GM12878 (cell line): Measurements from ENCODE around the gene DMWD. TPM values are rescaled to one million over a fixed set of nuclear protein-coding genes. Genes with fewer than 3 reads are reported as not detected.

Source experiments
- ASH2L ChIP-seq: fragments of 300-600, 200-600 bp; sonication (generic); IDR thresholded peaks from 2 replicates; pipeline ENCODE4 v1.6.1; 2017; ENCODE audit warnings: low read depth, mild to moderate bottlenecking, borderline replicate concordance
- EZH2 ChIP-seq: IDR thresholded peaks from 2 replicates; pipeline ENCODE4 v1.6.1; 2012; ENCODE audit warnings: low read depth, mild to moderate bottlenecking, control low read depth, inconsistent platforms, low read length, borderline replicate concordance; ENCODE audit not compliant: control insufficient read depth
- FOXK2 ChIP-seq: fragments of 450-650 bp; IDR thresholded peaks from 2 replicates; pipeline ENCODE4 v1.6.1; 2017; ENCODE audit warnings: mild to moderate bottlenecking, moderate library complexity
- KLF5 ChIP-seq: fragments of 450-650 bp; IDR thresholded peaks from 2 replicates; pipeline ENCODE4 v1.6.1; 2014; ENCODE audit warnings: mild to moderate bottlenecking; ENCODE audit not compliant: partially characterized antibody
- NBN ChIP-seq: fragments of 450-650 bp; IDR thresholded peaks from 2 replicates; pipeline ENCODE4 v1.6.1; 2016
- NR2C2 ChIP-seq: IDR thresholded peaks from 2 replicates; pipeline ENCODE4 v1.6.1; 2011; ENCODE audit warnings: borderline replicate concordance, low read depth; ENCODE audit not compliant: control insufficient read depth, insufficient read length
- NRF1 ChIP-seq: conservative IDR thresholded peaks from 2 replicates; pipeline ENCODE4 v1.6.1; 2011; ENCODE audit warnings: mild to moderate bottlenecking, low read depth, low read length, improper control_type of control experiment
- RELA ChIP-seq: fragments of 450-650 bp; IDR thresholded peaks from 2 replicates; pipeline ENCODE4 v1.8.0; 2014; ENCODE audit warnings: borderline replicate concordance; ENCODE audit not compliant: partially characterized antibody
- RUNX3 ChIP-seq: IDR thresholded peaks from 2 replicates; pipeline ENCODE4 v1.6.1; 2012; ENCODE audit warnings: low read length, inconsistent platforms
- STAT1 ChIP-seq: fragments of 450-650 bp; conservative IDR thresholded peaks from 2 replicates; pipeline ENCODE4 v1.6.1; 2014; ENCODE audit warnings: antibody characterized with exemption, mild to moderate bottlenecking
- SUPT20H ChIP-seq: IDR thresholded peaks from 2 replicates; pipeline ENCODE4 v1.6.1; 2011; ENCODE audit warnings: low read depth, mild to moderate bottlenecking, low read length, moderate library complexity, borderline replicate concordance; ENCODE audit not compliant: control insufficient read depth
- polyA plus RNA-seq, 11 experiments: library from polyadenylated mRNA; depleted of rRNA in 4 of 11; unstranded in 6 of 11; stranded (reverse) in 5 of 11; fragments of >200 nt; fragmentation: Nextera tagmentation in 4 of 11; fragmentation: Illumina TruSeq in 1 of 11; extraction: Ambion mirVana in 4 of 11; extraction: Trizol in 1 of 11; gene quantifications; 1 replicate in 1 of 11; 2 replicates in 10 of 11; pipeline versions ENCODE4 v1.2.1 to v1.2.3, GENCODE V29; 2011 to 2016; ENCODE audit warnings: inconsistent platforms in 2 of 11, missing spikeins in 2 of 11, low read depth in 1 of 11
- total RNA-seq, 4 experiments: library from RNA; depleted of rRNA in 3 of 4; stranded (reverse); fragments of >200 nt in 3 of 4; fragmentation: Illumina TruSeq in 1 of 4; extraction: Trizol in 1 of 4; gene quantifications; 2 replicates each; pipeline versions ENCODE4 v1.2.1 to v1.2.3, GENCODE V29; 2013 to 2021
- TF ChIP-seq, protein P1 (sequence below): IDR thresholded peaks from 2 replicates; pipeline ENCODE4 v1.6.1; 2012; ENCODE audit warnings: improper control_type of control experiment, low read depth, low read length; ENCODE audit not compliant: insufficient replicate concordance
- TF ChIP-seq, protein P2 (sequence below): fragments of 450-650 bp; IDR thresholded peaks from 2 replicates; pipeline ENCODE4 v1.6.1; 2016; ENCODE audit warnings: mild to moderate bottlenecking, moderate library complexity, borderline replicate concordance
- TF ChIP-seq, protein P3 (sequence below): fragments of 150-350 bp; IDR thresholded peaks from 2 replicates; pipeline ENCODE4 v1.6.1; 2016; ENCODE audit warnings: low read depth, low read length

Gene DMWD
- total and polyA plus RNA-seq, 10 of the 15 experiments (the other 5 are each of a cell fraction or from before 2014, with no cell fraction given): 3.5 to 56.0 (median 11.6) TPM

DNA sequence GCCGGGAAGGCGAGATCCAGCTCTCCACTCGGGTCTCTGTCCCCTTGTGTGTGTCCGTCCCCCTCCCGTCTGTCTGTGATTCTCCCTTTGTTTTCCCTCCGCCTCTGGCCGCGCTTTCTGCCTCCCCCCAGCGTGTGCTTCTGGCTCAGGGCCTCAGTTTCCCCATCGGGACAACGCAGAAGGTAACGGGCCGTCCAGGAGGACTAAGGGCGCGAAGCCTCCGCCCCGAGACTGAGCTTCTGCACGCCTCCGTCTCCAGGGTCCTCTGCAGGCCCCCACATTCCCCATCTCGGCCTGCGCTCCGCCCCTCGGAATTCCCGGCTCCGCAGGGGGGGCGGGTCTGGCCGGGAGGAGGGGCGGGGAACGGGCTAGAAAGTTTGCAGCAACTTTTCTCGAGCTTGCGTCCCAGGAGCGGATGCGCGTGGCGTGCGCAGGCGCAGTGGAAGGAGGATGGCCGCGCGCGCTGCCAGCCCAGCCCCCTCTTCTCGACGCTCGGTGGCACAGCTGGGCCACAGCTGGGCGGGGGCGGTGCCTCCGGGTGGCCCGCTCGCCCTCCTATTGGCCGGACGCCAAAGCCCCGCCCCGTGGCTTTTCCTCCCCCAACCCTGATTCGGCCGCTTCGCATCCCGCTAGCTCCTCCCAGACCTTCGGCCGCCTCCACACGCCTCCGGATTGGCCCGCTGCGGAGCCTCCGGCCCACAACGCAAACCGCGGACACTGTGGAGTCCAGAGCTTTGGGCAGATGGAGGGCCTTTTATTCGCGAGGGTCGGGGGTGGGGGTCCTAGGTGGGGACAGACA, 23.5 kb downstream of the DMWD start, which contains the start of gene SIX5 (continued):
- TF ChIP-seq, protein P1, sequence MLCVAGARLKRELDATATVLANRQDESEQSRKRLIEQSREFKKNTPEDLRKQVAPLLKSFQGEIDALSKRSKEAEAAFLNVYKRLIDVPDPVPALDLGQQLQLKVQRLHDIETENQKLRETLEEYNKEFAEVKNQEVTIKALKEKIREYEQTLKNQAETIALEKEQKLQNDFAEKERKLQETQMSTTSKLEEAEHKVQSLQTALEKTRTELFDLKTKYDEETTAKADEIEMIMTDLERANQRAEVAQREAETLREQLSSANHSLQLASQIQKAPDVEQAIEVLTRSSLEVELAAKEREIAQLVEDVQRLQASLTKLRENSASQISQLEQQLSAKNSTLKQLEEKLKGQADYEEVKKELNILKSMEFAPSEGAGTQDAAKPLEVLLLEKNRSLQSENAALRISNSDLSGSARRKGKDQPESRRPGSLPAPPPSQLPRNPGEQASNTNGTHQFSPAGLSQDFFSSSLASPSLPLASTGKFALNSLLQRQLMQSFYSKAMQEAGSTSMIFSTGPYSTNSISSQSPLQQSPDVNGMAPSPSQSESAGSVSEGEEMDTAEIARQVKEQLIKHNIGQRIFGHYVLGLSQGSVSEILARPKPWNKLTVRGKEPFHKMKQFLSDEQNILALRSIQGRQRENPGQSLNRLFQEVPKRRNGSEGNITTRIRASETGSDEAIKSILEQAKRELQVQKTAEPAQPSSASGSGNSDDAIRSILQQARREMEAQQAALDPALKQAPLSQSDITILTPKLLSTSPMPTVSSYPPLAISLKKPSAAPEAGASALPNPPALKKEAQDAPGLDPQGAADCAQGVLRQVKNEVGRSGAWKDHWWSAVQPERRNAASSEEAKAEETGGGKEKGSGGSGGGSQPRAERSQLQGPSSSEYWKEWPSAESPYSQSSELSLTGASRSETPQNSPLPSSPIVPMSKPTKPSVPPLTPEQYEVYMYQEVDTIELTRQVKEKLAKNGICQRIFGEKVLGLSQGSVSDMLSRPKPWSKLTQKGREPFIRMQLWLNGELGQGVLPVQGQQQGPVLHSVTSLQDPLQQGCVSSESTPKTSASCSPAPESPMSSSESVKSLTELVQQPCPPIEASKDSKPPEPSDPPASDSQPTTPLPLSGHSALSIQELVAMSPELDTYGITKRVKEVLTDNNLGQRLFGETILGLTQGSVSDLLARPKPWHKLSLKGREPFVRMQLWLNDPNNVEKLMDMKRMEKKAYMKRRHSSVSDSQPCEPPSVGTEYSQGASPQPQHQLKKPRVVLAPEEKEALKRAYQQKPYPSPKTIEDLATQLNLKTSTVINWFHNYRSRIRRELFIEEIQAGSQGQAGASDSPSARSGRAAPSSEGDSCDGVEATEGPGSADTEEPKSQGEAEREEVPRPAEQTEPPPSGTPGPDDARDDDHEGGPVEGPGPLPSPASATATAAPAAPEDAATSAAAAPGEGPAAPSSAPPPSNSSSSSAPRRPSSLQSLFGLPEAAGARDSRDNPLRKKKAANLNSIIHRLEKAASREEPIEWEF: peak; percentile 94
- TF ChIP-seq RUNX3: peak; percentile 74
- TF ChIP-seq, protein P2, sequence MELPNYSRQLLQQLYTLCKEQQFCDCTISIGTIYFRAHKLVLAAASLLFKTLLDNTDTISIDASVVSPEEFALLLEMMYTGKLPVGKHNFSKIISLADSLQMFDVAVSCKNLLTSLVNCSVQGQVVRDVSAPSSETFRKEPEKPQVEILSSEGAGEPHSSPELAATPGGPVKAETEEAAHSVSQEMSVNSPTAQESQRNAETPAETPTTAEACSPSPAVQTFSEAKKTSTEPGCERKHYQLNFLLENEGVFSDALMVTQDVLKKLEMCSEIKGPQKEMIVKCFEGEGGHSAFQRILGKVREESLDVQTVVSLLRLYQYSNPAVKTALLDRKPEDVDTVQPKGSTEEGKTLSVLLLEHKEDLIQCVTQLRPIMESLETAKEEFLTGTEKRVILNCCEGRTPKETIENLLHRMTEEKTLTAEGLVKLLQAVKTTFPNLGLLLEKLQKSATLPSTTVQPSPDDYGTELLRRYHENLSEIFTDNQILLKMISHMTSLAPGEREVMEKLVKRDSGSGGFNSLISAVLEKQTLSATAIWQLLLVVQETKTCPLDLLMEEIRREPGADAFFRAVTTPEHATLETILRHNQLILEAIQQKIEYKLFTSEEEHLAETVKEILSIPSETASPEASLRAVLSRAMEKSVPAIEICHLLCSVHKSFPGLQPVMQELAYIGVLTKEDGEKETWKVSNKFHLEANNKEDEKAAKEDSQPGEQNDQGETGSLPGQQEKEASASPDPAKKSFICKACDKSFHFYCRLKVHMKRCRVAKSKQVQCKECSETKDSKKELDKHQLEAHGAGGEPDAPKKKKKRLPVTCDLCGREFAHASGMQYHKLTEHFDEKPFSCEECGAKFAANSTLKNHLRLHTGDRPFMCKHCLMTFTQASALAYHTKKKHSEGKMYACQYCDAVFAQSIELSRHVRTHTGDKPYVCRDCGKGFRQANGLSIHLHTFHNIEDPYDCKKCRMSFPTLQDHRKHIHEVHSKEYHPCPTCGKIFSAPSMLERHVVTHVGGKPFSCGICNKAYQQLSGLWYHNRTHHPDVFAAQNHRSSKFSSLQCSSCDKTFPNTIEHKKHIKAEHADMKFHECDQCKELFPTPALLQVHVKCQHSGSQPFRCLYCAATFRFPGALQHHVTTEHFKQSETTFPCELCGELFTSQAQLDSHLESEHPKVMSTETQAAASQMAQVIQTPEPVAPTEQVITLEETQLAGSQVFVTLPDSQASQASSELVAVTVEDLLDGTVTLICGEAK: no peak
- no peak for TF ChIP-seq ASH2L
- TF ChIP-seq EZH2: no peak
- no peak for TF ChIP-seq FOXK2
- TF ChIP-seq KLF5: no peak
- no peak; the same call in 1 of the 2 replicates for TF ChIP-seq STAT1
- no peak for TF ChIP-seq RELA
- TF ChIP-seq NR2C2: no peak
- peak; percentile 91 for TF ChIP-seq NRF1
- TF ChIP-seq NBN: peak; percentile 65; the same call in 1 of the 2 replicates
- TF ChIP-seq, protein P3, sequence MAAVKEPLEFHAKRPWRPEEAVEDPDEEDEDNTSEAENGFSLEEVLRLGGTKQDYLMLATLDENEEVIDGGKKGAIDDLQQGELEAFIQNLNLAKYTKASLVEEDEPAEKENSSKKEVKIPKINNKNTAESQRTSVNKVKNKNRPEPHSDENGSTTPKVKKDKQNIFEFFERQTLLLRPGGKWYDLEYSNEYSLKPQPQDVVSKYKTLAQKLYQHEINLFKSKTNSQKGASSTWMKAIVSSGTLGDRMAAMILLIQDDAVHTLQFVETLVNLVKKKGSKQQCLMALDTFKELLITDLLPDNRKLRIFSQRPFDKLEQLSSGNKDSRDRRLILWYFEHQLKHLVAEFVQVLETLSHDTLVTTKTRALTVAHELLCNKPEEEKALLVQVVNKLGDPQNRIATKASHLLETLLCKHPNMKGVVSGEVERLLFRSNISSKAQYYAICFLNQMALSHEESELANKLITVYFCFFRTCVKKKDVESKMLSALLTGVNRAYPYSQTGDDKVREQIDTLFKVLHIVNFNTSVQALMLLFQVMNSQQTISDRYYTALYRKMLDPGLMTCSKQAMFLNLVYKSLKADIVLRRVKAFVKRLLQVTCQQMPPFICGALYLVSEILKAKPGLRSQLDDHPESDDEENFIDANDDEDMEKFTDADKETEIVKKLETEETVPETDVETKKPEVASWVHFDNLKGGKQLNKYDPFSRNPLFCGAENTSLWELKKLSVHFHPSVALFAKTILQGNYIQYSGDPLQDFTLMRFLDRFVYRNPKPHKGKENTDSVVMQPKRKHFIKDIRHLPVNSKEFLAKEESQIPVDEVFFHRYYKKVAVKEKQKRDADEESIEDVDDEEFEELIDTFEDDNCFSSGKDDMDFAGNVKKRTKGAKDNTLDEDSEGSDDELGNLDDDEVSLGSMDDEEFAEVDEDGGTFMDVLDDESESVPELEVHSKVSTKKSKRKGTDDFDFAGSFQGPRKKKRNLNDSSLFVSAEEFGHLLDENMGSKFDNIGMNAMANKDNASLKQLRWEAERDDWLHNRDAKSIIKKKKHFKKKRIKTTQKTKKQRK: no peak
- no peak for TF ChIP-seq SUPT20H
